ENCODE data around the gene OCA2. TPM values are rescaled to one million over a fixed set of nuclear protein-coding genes. Genes with fewer than 3 reads are reported as not detected.

Gene OCA2
- total RNA-seq, 2 experiments from 2014 or later, result not detected

DNA sequence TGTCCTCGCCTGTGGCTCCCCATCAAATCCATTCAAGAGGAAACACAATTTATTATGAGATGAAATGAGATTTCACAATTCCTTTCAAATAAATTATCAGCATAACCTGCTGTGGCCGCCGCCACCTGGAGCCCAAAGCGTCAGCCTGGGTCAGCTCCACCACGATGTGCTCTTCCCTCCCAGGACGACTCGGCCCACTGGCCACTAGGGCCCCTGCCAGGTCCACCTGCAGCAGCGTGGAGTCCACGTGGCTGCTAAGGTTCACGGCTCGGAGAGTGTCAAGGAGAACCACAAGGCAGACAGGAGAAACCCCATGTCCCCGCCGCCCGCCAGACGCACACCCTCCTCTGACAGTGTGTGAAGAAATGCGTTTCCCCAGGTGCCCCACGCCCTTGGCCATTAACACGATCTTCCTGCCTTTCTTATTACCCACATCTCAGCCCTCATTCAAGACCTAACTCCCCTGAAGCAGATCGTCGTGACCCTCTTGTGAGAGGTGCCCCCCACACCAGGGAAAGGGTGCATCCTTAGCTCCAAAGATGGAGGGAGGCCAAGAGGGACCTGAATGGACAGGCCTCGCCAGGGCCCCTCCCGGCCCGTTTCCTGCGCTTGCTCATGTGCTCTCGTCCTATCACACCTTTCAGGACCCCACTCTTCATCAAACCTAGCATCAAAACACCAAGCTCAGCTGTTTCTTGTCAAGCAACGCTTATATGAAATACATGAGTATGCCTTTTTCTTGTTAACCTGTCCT is 80.6 kb downstream of the OCA2 start:
- TF ChIP-seq, protein P1, sequence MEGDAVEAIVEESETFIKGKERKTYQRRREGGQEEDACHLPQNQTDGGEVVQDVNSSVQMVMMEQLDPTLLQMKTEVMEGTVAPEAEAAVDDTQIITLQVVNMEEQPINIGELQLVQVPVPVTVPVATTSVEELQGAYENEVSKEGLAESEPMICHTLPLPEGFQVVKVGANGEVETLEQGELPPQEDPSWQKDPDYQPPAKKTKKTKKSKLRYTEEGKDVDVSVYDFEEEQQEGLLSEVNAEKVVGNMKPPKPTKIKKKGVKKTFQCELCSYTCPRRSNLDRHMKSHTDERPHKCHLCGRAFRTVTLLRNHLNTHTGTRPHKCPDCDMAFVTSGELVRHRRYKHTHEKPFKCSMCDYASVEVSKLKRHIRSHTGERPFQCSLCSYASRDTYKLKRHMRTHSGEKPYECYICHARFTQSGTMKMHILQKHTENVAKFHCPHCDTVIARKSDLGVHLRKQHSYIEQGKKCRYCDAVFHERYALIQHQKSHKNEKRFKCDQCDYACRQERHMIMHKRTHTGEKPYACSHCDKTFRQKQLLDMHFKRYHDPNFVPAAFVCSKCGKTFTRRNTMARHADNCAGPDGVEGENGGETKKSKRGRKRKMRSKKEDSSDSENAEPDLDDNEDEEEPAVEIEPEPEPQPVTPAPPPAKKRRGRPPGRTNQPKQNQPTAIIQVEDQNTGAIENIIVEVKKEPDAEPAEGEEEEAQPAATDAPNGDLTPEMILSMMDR (conservative IDR thresholded peaks at IDR 0.05; ENCODE audit: low read length), result no peak
- no peak for TF ChIP-seq EZH2phosphoT487 (IDR thresholded peaks at IDR 0.05; ENCODE audit: borderline replicate concordance, low read depth, low read length)
- ChIA-PET CTCF (ENCODE audit: unreplicated experiment) (no interaction called here), POLR2A (no interaction called here)
- BruUV-seq (replicated peaks), result no TSS peak
- DNase-seq (ENCODE audit: low spot score), result no peak
- Histone ChIP-seq H3K4me3 (ENCODE audit: low read depth, low read length, poor library complexity, severe bottlenecking) (no peak overlapping the region), H3K79me2 (ENCODE audit: insufficient read depth, low read depth, low read length) (no peaks in the 10 kb centered on the region), H3K27ac (ENCODE audit: low read depth, low read length, poor library complexity, severe bottlenecking) (no peak overlapping the region), H2AFZ (ENCODE audit: low read length) (no peak overlapping the region), H4K20me1 (ENCODE audit: insufficient read depth, low read length) (no peaks in the 10 kb centered on the region), H3K4me1 (ENCODE audit: insufficient read depth, low read length, poor library complexity, severe bottlenecking) (no peaks in the 10 kb centered on the region), H3K9me3 (ENCODE audit: low read length) (no peaks in the 10 kb centered on the region), H3K4me2 (ENCODE audit: low read length) (no peak overlapping the region), H3K36me3 (ENCODE audit: insufficient read depth, low read length) (no peaks in the 10 kb centered on the region), H3K9me2 (ENCODE audit: insufficient read depth, low read length) (no peaks in the 10 kb centered on the region)
- intact Hi-C loops (cut with micrococcal nuclease; ENCODE audit: unreplicated experiment), result no loop called here

DNA sequence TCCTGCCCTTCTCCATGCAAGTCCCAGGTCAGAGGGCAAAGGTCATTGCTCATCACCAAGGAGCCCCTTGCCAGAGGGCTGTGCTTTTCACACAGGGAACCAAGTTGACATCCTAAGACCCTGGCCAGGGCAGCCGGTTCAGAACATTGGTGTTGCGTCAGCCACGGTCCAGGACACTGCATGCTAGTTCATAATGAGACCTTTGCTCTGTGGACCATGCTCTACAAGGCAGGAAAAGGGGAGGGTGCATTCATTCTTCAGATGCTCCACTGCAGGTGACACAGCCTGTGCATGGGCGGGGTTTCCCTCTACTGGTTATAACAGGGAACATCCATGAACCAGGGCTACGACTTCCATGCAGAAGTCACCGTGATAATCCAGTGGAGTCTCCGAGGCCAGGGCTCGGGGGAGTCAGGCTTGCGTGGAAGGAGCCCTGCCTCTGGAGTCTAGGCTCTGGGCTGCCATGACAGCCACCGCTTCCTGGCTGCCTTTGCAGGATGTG is 81.6 kb downstream of the OCA2 start:
- BruUV-seq (replicated peaks), result no TSS peak
- POLR2A ChIA-PET, result no interaction called here
- CTCF ChIA-PET (ENCODE audit: unreplicated experiment), result no interaction called here
- intact Hi-C loops (cut with micrococcal nuclease; ENCODE audit: unreplicated experiment), result no loop called here
- Histone ChIP-seq H3K79me2 (ENCODE audit: insufficient read depth, low read depth, low read length) (no peaks in the 10 kb centered on the region), H3K36me3 (ENCODE audit: insufficient read depth, low read length) (no peaks in the 10 kb centered on the region), H3K4me2 (ENCODE audit: low read length) (no peak overlapping the region), H2AFZ (ENCODE audit: low read length) (no peak overlapping the region), H3K4me1 (ENCODE audit: insufficient read depth, low read length, poor library complexity, severe bottlenecking) (no peaks in the 10 kb centered on the region), H3K9me3 (ENCODE audit: low read length) (no peaks in the 10 kb centered on the region), H3K4me3 (ENCODE audit: low read depth, low read length, poor library complexity, severe bottlenecking) (no peak overlapping the region), H3K9me2 (ENCODE audit: insufficient read depth, low read length) (no peaks in the 10 kb centered on the region), H4K20me1 (ENCODE audit: insufficient read depth, low read length) (no peaks in the 10 kb centered on the region), H3K27ac (ENCODE audit: low read depth, low read length, poor library complexity, severe bottlenecking) (no peak overlapping the region)
- TF ChIP-seq, protein P1 (conservative IDR thresholded peaks at IDR 0.05; ENCODE audit: low read length), result no peak
- no peak for TF ChIP-seq EZH2phosphoT487 (IDR thresholded peaks at IDR 0.05; ENCODE audit: borderline replicate concordance, low read depth, low read length)
- DNase-seq (ENCODE audit: low spot score), result no peak

DNA sequence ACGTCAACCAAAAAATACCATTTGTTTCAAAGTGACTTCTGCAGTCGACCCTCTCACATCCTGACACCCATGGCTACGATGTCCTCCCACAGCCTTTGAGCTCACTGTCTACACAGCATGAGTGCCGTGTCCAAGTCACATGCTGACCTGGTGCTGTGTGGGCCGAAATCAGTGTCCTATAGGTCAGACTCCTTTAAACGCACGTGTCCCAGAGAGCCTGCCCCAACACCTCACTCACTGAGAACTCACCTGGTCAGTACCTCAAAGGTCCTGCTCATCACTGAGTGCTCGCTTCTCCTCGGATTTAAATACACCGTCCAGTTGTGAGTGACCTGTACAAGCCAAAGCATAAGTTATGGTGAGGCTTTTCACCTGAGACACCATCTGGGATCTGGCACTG is 83.3 kb downstream of the OCA2 start:
- POLR2A ChIA-PET, result no interaction called here
- Histone ChIP-seq H3K4me1 (ENCODE audit: insufficient read depth, low read length, poor library complexity, severe bottlenecking) (no peaks in the 10 kb centered on the region), H3K27ac (ENCODE audit: low read depth, low read length, poor library complexity, severe bottlenecking) (no peak overlapping the region), H4K20me1 (ENCODE audit: insufficient read depth, low read length) (no peaks in the 10 kb centered on the region), H3K36me3 (ENCODE audit: insufficient read depth, low read length) (no peaks in the 10 kb centered on the region), H2AFZ (ENCODE audit: low read length) (no peak overlapping the region), H3K9me2 (ENCODE audit: insufficient read depth, low read length) (no peaks in the 10 kb centered on the region), H3K79me2 (ENCODE audit: insufficient read depth, low read depth, low read length) (no peaks in the 10 kb centered on the region), H3K4me2 (ENCODE audit: low read length) (no peak overlapping the region), H3K4me3 (ENCODE audit: low read depth, low read length, poor library complexity, severe bottlenecking) (no peak overlapping the region), H3K9me3 (ENCODE audit: low read length) (no peaks in the 10 kb centered on the region)
- CTCF ChIA-PET (ENCODE audit: unreplicated experiment), result no interaction called here
- intact Hi-C loops (cut with micrococcal nuclease; ENCODE audit: unreplicated experiment), result no loop called here
- no TSS peak for BruUV-seq (replicated peaks)
- no peak for TF ChIP-seq EZH2phosphoT487 (IDR thresholded peaks at IDR 0.05; ENCODE audit: borderline replicate concordance, low read depth, low read length)
- TF ChIP-seq, protein P1 (conservative IDR thresholded peaks at IDR 0.05; ENCODE audit: low read length), result no peak
- DNase-seq (ENCODE audit: low spot score), result no peak
